ACHN (cell line): ENCODE results near the gene FRMD7.
"Not testable (repeated sequence)": the region's sequence is repeated elsewhere in the genome, so short reads cannot be mapped to it uniquely, and the experiment has no call there.

ENCODE experiments used
- DNase-seq: peaks from one replicate; pipeline ENCODE4 v3.0.0-alpha.2; 2015
- in situ Hi-C: cut with HindIII; loops from 2 replicates; pipeline ENCODE4 v1.10.0; 2017; ENCODE audit warnings: low sequenced_read_pairs, low pct_ligation_motif_present, low pct_unique_long_range_greater_than_20kb

Gene FRMD7

GRCh38 chrX:132101799-132102198 is 26.0 kb downstream of the FRMD7 start:
- in situ Hi-C loops, result no loop called here
- no peak for DNase-seq

- in situ Hi-C loops, result no loop called here
- no peak for DNase-seq
These were observed 26.6 kb downstream of the FRMD7 start for GRCh38 chrX:132101206-132101605.

- DNase-seq, in situ Hi-C loops: not testable (repeated sequence)
These were observed 29.1 kb downstream of the FRMD7 start for GRCh38 chrX:132098704-132099103.

GRCh38 chrX:132094164-132094563 is 33.7 kb downstream of the FRMD7 start:
- no peak for DNase-seq
- in situ Hi-C loops, result no loop called here

GRCh38 chrX:132093239-132093860 is 34.5 kb downstream of the FRMD7 start:
- DNase-seq, result no peak
- in situ Hi-C loops, result no loop called here

GRCh38 chrX:132092439-132093065 is 35.3 kb downstream of the FRMD7 start:
- DNase-seq, result peak; percentile 53
- in situ Hi-C loops, result no loop called here

GRCh38 chrX:132090403-132091159 is 37.2 kb downstream of the FRMD7 start:
- in situ Hi-C loops, result no loop called here
- no peak for DNase-seq

GRCh38 chrX:132088864-132089263 is 39.0 kb downstream of the FRMD7 start:
- DNase-seq, result no peak
- in situ Hi-C loops, result no loop called here

GRCh38 chrX:132086672-132087071 is 41.1 kb downstream of the FRMD7 start:
- DNase-seq, result no peak
- in situ Hi-C loops, result no loop called here

GRCh38 chrX:132085786-132086185 is 42.0 kb downstream of the FRMD7 start:
- in situ Hi-C loops, result no loop called here
- DNase-seq, result no peak

- in situ Hi-C loops, result no loop called here
- DNase-seq, result no peak
These were observed 49.9 kb downstream of the FRMD7 start for GRCh38 chrX:132077912-132078311.

GRCh38 chrX:132077414-132077813 is 50.4 kb downstream of the FRMD7 start:
- no peak for DNase-seq
- in situ Hi-C loops, result no loop called here

- in situ Hi-C loops, result no loop called here
- peak; percentile 11 for DNase-seq
These were observed 56.6 kb downstream of the FRMD7 start for GRCh38 chrX:132071254-132071653.

- DNase-seq, result no peak
- in situ Hi-C loops, result no loop called here
These were observed 59.4 kb downstream of the FRMD7 start for GRCh38 chrX:132068405-132068804.

GRCh38 chrX:132063862-132064261 is 64.0 kb downstream of the FRMD7 start:
- in situ Hi-C loops, result no loop called here

GRCh38 chrX:132063334-132063733 is 64.5 kb downstream of the FRMD7 start:
- in situ Hi-C loops, result no loop called here
- no peak for DNase-seq

More at GRCh38 chrX:132063862-132064261, 64.0 kb downstream of the FRMD7 start:
- DNase-seq, result no peak

GRCh38 chrX:132059973-132060540 is 67.8 kb downstream of the FRMD7 start:
- in situ Hi-C loops, result no loop called here
- DNase-seq, result no peak

- in situ Hi-C loops, result no loop called here
These were observed 68.8 kb downstream of the FRMD7 start for GRCh38 chrX:132058975-132059374.

GRCh38 chrX:132058050-132058449 is 69.8 kb downstream of the FRMD7 start:
- no peak for DNase-seq
- in situ Hi-C loops, result no loop called here

More at GRCh38 chrX:132058975-132059374, 68.8 kb downstream of the FRMD7 start:
- DNase-seq, result no peak
